H9 (cell line): ENCODE measurements around the gene PTPN22. TPM values are rescaled to one million over a fixed set of nuclear protein-coding genes. Genes with fewer than 3 reads are reported as not detected.

Experiments
- DNase-seq: peaks from one replicate; pipeline ENCODE4 v3.0.0-alpha.2; 2017
- H2AFZ ChIP-seq: one replicate; pipeline ENCODE4 v1.6.1; 2013; ENCODE audit warnings: mild to moderate bottlenecking, low read length, control low read depth, moderate library complexity
- H2AK5ac ChIP-seq: 2 replicates; pipeline ENCODE4 v1.6.1; 2013; ENCODE audit warnings: low read length, control low read depth, mixed read lengths; ENCODE audit not compliant: insufficient read length
- H2BK120ac ChIP-seq: one replicate; pipeline ENCODE4 v1.6.1; 2013; ENCODE audit warnings: low read depth, mild to moderate bottlenecking, low read length, control low read depth, inconsistent platforms; ENCODE audit not compliant: poor library complexity, severe bottlenecking
- H2BK12ac ChIP-seq: 2 replicates; pipeline ENCODE4 v1.6.1; 2013; ENCODE audit warnings: low read length, control low read depth, mixed read lengths, low read depth; ENCODE audit not compliant: insufficient read length
- H2BK15ac ChIP-seq: 2 replicates; pipeline ENCODE4 v1.6.1; 2013; ENCODE audit warnings: low read depth, low read length, control low read depth
- H2BK20ac ChIP-seq: one replicate; pipeline ENCODE4 v1.6.1; 2013; ENCODE audit warnings: low read depth, mild to moderate bottlenecking, low read length, control low read depth, inconsistent platforms; ENCODE audit not compliant: poor library complexity, severe bottlenecking
- H2BK5ac ChIP-seq: 2 replicates; pipeline ENCODE4 v1.6.1; 2013; ENCODE audit warnings: low read length, control low read depth, mixed read lengths; ENCODE audit not compliant: insufficient read length
- H3K14ac ChIP-seq: 2 replicates; pipeline ENCODE4 v1.6.1; 2013; ENCODE audit warnings: low read length, control low read depth; ENCODE audit not compliant: insufficient read depth
- H3K18ac ChIP-seq: 2 replicates; pipeline ENCODE4 v1.6.1; 2013; ENCODE audit warnings: low read depth, mild to moderate bottlenecking, mixed read lengths, low read length, control low read depth; ENCODE audit not compliant: insufficient read length
- H3K23ac ChIP-seq: 2 replicates; pipeline ENCODE4 v1.6.1; 2013; ENCODE audit warnings: low read length, control low read depth, mixed read lengths, low read depth; ENCODE audit not compliant: insufficient read length
- H3K23me2 ChIP-seq: 2 replicates; pipeline ENCODE4 v1.6.1; 2013; ENCODE audit warnings: low read depth, mild to moderate bottlenecking, mixed read lengths, low read length, control low read depth; ENCODE audit not compliant: insufficient read length, poor library complexity, severe bottlenecking
- H3K27ac ChIP-seq: 2 replicates; pipeline ENCODE4 v1.5.1; 2013; ENCODE audit warnings: low read length, control low read depth, mixed read lengths, low read depth; ENCODE audit not compliant: insufficient read length
- H3K27me3 ChIP-seq: 2 replicates; pipeline ENCODE4 v1.6.1; 2013; ENCODE audit warnings: low read length, control low read depth, inconsistent platforms; ENCODE audit not compliant: insufficient read depth
- H3K4ac ChIP-seq: 2 replicates; pipeline ENCODE4 v1.6.1; 2013; ENCODE audit warnings: low read depth, mild to moderate bottlenecking, control low read depth, inconsistent platforms, low read length, moderate library complexity
- H3K4me1 ChIP-seq: 2 replicates; pipeline ENCODE4 v1.6.1; 2013; ENCODE audit warnings: low read length, control low read depth, inconsistent platforms; ENCODE audit not compliant: insufficient read depth
- H3K4me2 ChIP-seq: 2 replicates; pipeline ENCODE4 v1.6.1; 2013; ENCODE audit warnings: low read length, control low read depth, mixed read lengths; ENCODE audit not compliant: insufficient read length, insufficient read depth
- H3K56ac ChIP-seq: 2 replicates; pipeline ENCODE4 v1.6.1; 2013; ENCODE audit warnings: low read depth, mild to moderate bottlenecking, mixed read lengths, low read length, control low read depth; ENCODE audit not compliant: insufficient read length
- H3K79me1 ChIP-seq: 2 replicates; pipeline ENCODE4 v1.6.1; 2013; ENCODE audit warnings: low read depth, mild to moderate bottlenecking, moderate library complexity, low read length, control low read depth, inconsistent platforms; ENCODE audit not compliant: insufficient read depth, poor library complexity, severe bottlenecking
- H3K79me2 ChIP-seq: 2 replicates; pipeline ENCODE4 v1.6.1; 2013; ENCODE audit warnings: low read length, control low read depth, inconsistent platforms; ENCODE audit not compliant: insufficient read depth
- H3K9ac ChIP-seq: 2 replicates; pipeline ENCODE4 v1.6.1; 2013; ENCODE audit warnings: low read length, control low read depth, mixed read lengths; ENCODE audit not compliant: insufficient read length; ENCODE audit errors: extremely low read depth
- H3K9me3 ChIP-seq: one replicate; pipeline ENCODE4 v1.6.1; 2013; ENCODE audit warnings: low read depth, low read length, inconsistent platforms; ENCODE audit not compliant: control insufficient read depth
- H3T11ph ChIP-seq: one replicate; pipeline ENCODE4 v1.6.1; 2013; ENCODE audit warnings: mild to moderate bottlenecking, low read length, control low read depth, inconsistent platforms
- H4K20me1 ChIP-seq: one replicate; pipeline ENCODE4 v1.6.1; 2013; ENCODE audit not compliant: control insufficient read depth, insufficient read length, insufficient read depth
- H4K5ac ChIP-seq: 2 replicates; pipeline ENCODE4 v1.6.1; 2013; ENCODE audit warnings: low read depth, mild to moderate bottlenecking, mixed read lengths, low read length, control low read depth; ENCODE audit not compliant: insufficient read length
- H4K8ac ChIP-seq: replicated peaks from 2 replicates; pipeline ENCODE4 v1.6.1; 2013; ENCODE audit warnings: low read length, control low read depth, mixed read lengths, low read depth; ENCODE audit not compliant: insufficient read length
- H4K91ac ChIP-seq: 2 replicates; pipeline ENCODE4 v1.6.1; 2013; ENCODE audit warnings: low read depth, mild to moderate bottlenecking, moderate library complexity, mixed read lengths, low read length, control low read depth; ENCODE audit not compliant: insufficient read length
- H3K27ac Mint-ChIP-seq, 3 experiments: 2 replicates in 2 of 3; 3 replicates in 1 of 3; pipeline ENCODE4 v1.8.0; 2020 to 2021; ENCODE audit warnings: mixed read lengths in 3 of 3, mild to moderate bottlenecking in 1 of 3, moderate library complexity in 1 of 3
- H3K27me3 Mint-ChIP-seq: 2 replicates; pipeline ENCODE4 v1.8.0; 2021; ENCODE audit warnings: low read depth, mild to moderate bottlenecking, moderate library complexity, mixed read lengths
- H3K36me3 Mint-ChIP-seq, 3 experiments: 2 replicates in 2 of 3; 3 replicates in 1 of 3; pipeline ENCODE4 v1.8.0; 2020 to 2021; ENCODE audit warnings: low read depth in 3 of 3, mixed read lengths in 3 of 3; ENCODE audit not compliant: insufficient read depth in 1 of 3
- H3K4me1 Mint-ChIP-seq, 2 experiments: 2 replicates each; pipeline ENCODE4 v1.8.0; 2020; ENCODE audit warnings: mixed read lengths in 2 of 2
- H3K4me3 Mint-ChIP-seq, 2 experiments: 2 replicates in 1 of 2; 3 replicates in 1 of 2; pipeline ENCODE4 v1.8.0; 2020 to 2021; ENCODE audit warnings: mild to moderate bottlenecking in 2 of 2, mixed read lengths in 2 of 2, moderate library complexity in 1 of 2
- H3K9me3 Mint-ChIP-seq, 2 experiments: 2 replicates in 1 of 2; 3 replicates in 1 of 2; pipeline ENCODE4 v1.8.0; 2020; ENCODE audit warnings: mild to moderate bottlenecking in 2 of 2, mixed read lengths in 2 of 2, moderate library complexity in 1 of 2
- WGBS: extraction: QIAGEN DNeasy Blood & Tissue Kit; methylation state at CpG from one replicate; pipeline ENCODE4 v1.1.7; 2013; ENCODE audit warnings: missing lambda C conversion rate, low lambda C conversion rate, mixed read lengths; ENCODE audit not compliant: insufficient read length; ENCODE audit errors: extremely low coverage; 5-methylcytosine and 5-hydroxymethylcytosine counted together
- total RNA-seq: library from RNA; stranded (reverse); gene quantifications from 2 replicates; pipeline ENCODE4 v1.2.1, GENCODE V29; 2021
- TF ChIP-seq, protein P1 (sequence below): fragments of 200-600 bp; sonication (generic); conservative IDR thresholded peaks from 3 replicates; pipeline ENCODE4 v1.8.0; 2021; ENCODE audit warnings: antibody characterized with exemption, mild to moderate bottlenecking

PTPN22 gene
- total RNA-seq, 1 experiment from 2014 or later, result not detected

DNA sequence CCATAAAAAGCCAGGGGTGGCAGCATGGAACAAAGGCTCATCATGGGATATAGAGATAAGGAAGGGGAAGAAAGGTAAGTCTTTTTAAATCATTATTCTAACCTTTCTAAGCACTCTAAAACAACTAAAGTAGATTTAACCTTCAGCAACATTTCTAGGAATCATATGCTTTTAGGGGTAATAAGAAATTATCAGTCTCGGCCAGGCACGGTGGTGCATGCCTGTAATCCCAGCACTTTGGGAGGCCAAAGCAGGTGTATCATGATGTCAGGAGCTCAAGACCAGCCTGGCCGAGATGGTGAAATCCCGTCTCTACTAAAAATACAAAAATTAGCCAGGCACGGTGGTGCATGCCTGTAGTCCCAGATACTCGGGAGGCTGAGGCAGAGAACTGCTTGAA lies 92.0 kb downstream of the PTPN22 start:
- H4K20me1 ChIP-seq, result no peaks in the 10 kb centered on the region

More for the DNA sequence above, 92.0 kb downstream of the PTPN22 start:
- no peak overlapping the region for H3K4ac ChIP-seq
- peak overlapping the region in 1 of 3 experiments; percentile 45; a peak in 2 of 7 replicates for H3K27ac Mint-ChIP-seq
- H3T11ph ChIP-seq, result no peak overlapping the region
- no peak overlapping the region for H4K91ac ChIP-seq
- no peak overlapping the region for H2BK12ac ChIP-seq
- no peaks in the 10 kb centered on the region for H3K27me3 ChIP-seq
- peaks cover under 1% of the 10 kb centered on the region; the same call in 1 of the 2 replicates for H3K79me2 ChIP-seq
- no peak overlapping the region for H2BK120ac ChIP-seq
- no peak overlapping the region for H4K5ac ChIP-seq
- peaks cover 6 to 25% (median 21%) of the 10 kb centered on the region in 3 experiments; a peak in 5 of 7 replicates for H3K36me3 Mint-ChIP-seq
- H3K4me1 Mint-ChIP-seq, result peaks cover 5% of the 10 kb centered on the region in 2 experiments; a peak in 3 of 4 replicates
- WGBS, result no CpG with 5 or more reads among the region's 6 CpGs
- no peak overlapping the region for H2AFZ ChIP-seq
- no peak overlapping the region for H3K23ac ChIP-seq
- H3K79me1 ChIP-seq, result peaks cover 6% of the 10 kb centered on the region
- no peak overlapping the region for H3K18ac ChIP-seq
- H3K9me3 Mint-ChIP-seq, result no peaks in the 10 kb centered on the region
- no peak overlapping the region for H2BK15ac ChIP-seq
- H3K27ac ChIP-seq, result no peak overlapping the region
- no peak overlapping the region for H3K4me2 ChIP-seq
- H3K9me3 ChIP-seq, result no peaks in the 10 kb centered on the region
- no peaks in the 10 kb centered on the region for H3K23me2 ChIP-seq
- no peak overlapping the region for H2BK20ac ChIP-seq
- no peak overlapping the region for H2AK5ac ChIP-seq
- TF ChIP-seq, protein P1, sequence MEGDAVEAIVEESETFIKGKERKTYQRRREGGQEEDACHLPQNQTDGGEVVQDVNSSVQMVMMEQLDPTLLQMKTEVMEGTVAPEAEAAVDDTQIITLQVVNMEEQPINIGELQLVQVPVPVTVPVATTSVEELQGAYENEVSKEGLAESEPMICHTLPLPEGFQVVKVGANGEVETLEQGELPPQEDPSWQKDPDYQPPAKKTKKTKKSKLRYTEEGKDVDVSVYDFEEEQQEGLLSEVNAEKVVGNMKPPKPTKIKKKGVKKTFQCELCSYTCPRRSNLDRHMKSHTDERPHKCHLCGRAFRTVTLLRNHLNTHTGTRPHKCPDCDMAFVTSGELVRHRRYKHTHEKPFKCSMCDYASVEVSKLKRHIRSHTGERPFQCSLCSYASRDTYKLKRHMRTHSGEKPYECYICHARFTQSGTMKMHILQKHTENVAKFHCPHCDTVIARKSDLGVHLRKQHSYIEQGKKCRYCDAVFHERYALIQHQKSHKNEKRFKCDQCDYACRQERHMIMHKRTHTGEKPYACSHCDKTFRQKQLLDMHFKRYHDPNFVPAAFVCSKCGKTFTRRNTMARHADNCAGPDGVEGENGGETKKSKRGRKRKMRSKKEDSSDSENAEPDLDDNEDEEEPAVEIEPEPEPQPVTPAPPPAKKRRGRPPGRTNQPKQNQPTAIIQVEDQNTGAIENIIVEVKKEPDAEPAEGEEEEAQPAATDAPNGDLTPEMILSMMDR, result no peak
- no peaks in the 10 kb centered on the region for H3K27me3 Mint-ChIP-seq
- H3K9ac ChIP-seq, result no peak overlapping the region
- H3K56ac ChIP-seq, result no peak overlapping the region
- no peak overlapping the region for H4K8ac ChIP-seq
- H3K4me3 Mint-ChIP-seq, result no peak overlapping the region
- H3K4me1 ChIP-seq, result peaks cover 3% of the 10 kb centered on the region; the same call in 1 of the 2 replicates
- H2BK5ac ChIP-seq, result no peak overlapping the region
- no peak overlapping the region for H3K14ac ChIP-seq
- DNase-seq, result no peak
